ENCODE data around the gene SUSD1.

SUSD1 gene

DNA sequence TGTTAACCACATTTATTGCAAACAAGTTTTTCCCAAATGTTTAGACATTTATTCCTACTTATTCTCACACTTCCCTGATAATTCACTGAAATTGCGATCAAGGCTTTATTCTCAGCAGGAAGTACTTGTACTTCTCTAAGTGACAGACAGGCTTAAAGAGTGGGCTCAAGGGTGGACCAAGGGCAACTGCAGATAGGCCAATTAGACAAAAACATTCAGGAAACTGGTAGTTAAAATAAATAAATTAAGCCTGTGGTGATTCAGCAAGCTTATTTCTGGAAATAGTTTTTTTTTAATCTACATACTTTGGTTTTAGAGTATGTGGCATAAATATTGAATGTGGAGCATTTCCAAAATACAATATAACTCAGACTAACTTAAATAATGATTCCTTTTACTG, 142.4 kb downstream of the SUSD1 start:
- Histone ChIP-seq H3K27ac (ENCODE audit: low read length) (no peak overlapping the region), H3K9me3 (ENCODE audit: control insufficient read depth, insufficient read depth, low read length) (no peaks in the 10 kb centered on the region), H3K4me3 (ENCODE audit: low read length) (no peak overlapping the region), H3K27me3 (ENCODE audit: control insufficient read depth, insufficient read depth, low read length) (no peaks in the 10 kb centered on the region), H3K4me1 (ENCODE audit: control insufficient read depth, insufficient read depth, low read length) (no peaks in the 10 kb centered on the region), H3K36me3 (ENCODE audit: control insufficient read depth, insufficient read depth, low read length) (no peaks in the 10 kb centered on the region)
- no peak for DNase-seq (ENCODE audit: low read depth, low spot score)
- WGBS (ENCODE audit: insufficient coverage, insufficient read length), result no CpG with 5 or more reads among the region's 1 CpG

DNA sequence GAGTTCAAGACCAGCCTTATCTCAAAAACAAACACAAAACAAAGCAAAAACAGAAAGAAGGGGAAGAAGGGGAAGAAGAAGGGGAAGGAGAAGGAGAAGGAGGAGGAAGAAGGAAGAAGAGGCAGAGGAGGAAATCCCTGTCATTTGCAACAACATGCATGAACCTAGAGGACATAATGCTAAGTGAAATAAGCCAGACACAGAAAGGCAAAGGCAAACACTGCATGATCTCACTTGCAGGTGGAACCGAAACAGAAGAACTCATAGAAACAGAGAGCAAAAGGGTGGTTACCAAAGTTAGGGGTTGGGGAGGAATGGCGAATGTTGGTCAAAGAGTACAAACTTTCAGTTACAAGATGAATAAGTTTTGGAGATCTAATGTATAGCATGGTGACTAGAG, 143.1 kb downstream of the SUSD1 start:
- H3K4me3 ChIP-seq (ENCODE audit: low read length), result no peak overlapping the region
- no peaks in the 10 kb centered on the region for H3K27me3 ChIP-seq (ENCODE audit: control insufficient read depth, insufficient read depth, low read length)
- no peak overlapping the region for H3K27ac ChIP-seq (ENCODE audit: low read length)
- H3K36me3 ChIP-seq (ENCODE audit: control insufficient read depth, insufficient read depth, low read length), result no peaks in the 10 kb centered on the region
- no CpG with 5 or more reads among the region's 2 CpGs for WGBS (ENCODE audit: insufficient coverage, insufficient read length)
- no peak for DNase-seq (ENCODE audit: low read depth, low spot score)
- H3K4me1 ChIP-seq (ENCODE audit: control insufficient read depth, insufficient read depth, low read length), result no peaks in the 10 kb centered on the region
- H3K9me3 ChIP-seq (ENCODE audit: control insufficient read depth, insufficient read depth, low read length), result no peaks in the 10 kb centered on the region

- Histone ChIP-seq H3K27ac (ENCODE audit: low read length) (no peak overlapping the region), H3K4me3 (ENCODE audit: low read length) (no peak overlapping the region), H3K36me3 (ENCODE audit: control insufficient read depth, insufficient read depth, low read length) (no peaks in the 10 kb centered on the region), H3K9me3 (ENCODE audit: control insufficient read depth, insufficient read depth, low read length) (no peaks in the 10 kb centered on the region), H3K4me1 (ENCODE audit: control insufficient read depth, insufficient read depth, low read length) (no peaks in the 10 kb centered on the region), H3K27me3 (ENCODE audit: control insufficient read depth, insufficient read depth, low read length) (no peaks in the 10 kb centered on the region)
- DNase-seq (ENCODE audit: low read depth, low spot score), result no peak
- no CpG with 5 or more reads among the region's 3 CpGs for WGBS (ENCODE audit: insufficient coverage, insufficient read length)
Measured at GRCh38 chr9:112031400-112031799, 143.7 kb downstream of the SUSD1 start.

- Histone ChIP-seq H3K4me1 (ENCODE audit: control insufficient read depth, insufficient read depth, low read length) (no peaks in the 10 kb centered on the region), H3K36me3 (ENCODE audit: control insufficient read depth, insufficient read depth, low read length) (no peaks in the 10 kb centered on the region), H3K4me3 (ENCODE audit: low read length) (no peak overlapping the region), H3K27me3 (ENCODE audit: control insufficient read depth, insufficient read depth, low read length) (no peaks in the 10 kb centered on the region), H3K9me3 (ENCODE audit: control insufficient read depth, insufficient read depth, low read length) (no peaks in the 10 kb centered on the region), H3K27ac (ENCODE audit: low read length) (no peak overlapping the region)
- DNase-seq (ENCODE audit: low read depth, low spot score), result peak; percentile 22
- WGBS (ENCODE audit: insufficient coverage, insufficient read length), result no CpG with 5 or more reads among the region's 3 CpGs
Measured at GRCh38 chr9:112029921-112030444, 145.1 kb downstream of the SUSD1 start.

GRCh38 chr9:112028242-112029221, 146.6 kb downstream of the SUSD1 start:
- Histone ChIP-seq H3K4me3 (ENCODE audit: low read length) (no peak overlapping the region), H3K4me1 (ENCODE audit: control insufficient read depth, insufficient read depth, low read length) (no peaks in the 10 kb centered on the region), H3K9me3 (ENCODE audit: control insufficient read depth, insufficient read depth, low read length) (no peaks in the 10 kb centered on the region), H3K27me3 (ENCODE audit: control insufficient read depth, insufficient read depth, low read length) (no peaks in the 10 kb centered on the region), H3K27ac (ENCODE audit: low read length) (no peak overlapping the region), H3K36me3 (ENCODE audit: control insufficient read depth, insufficient read depth, low read length) (no peaks in the 10 kb centered on the region)
- DNase-seq (ENCODE audit: low read depth, low spot score), result no peak
- 100% methylated on average over 1 of the region's 13 CpGs for WGBS (ENCODE audit: insufficient coverage, insufficient read length)

DNA sequence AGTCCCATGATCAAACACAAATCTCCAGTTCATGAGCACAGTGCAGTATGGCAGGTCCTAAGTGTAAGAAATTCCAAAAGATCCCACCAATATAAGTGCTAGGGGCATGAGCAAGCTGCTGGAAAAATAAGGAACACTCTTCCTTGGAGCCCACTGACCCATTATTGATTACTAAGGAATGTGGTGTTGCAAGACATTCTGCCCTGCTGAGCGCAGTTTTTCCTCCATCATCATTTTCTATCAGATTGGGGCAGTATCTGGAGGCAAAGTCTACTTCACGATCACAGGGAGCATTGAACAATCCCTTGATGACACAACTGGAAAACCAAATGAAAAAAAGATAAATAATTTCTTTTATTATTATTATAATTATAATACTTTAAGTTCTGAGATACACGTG, 149.2 kb downstream of the SUSD1 start:
- Histone ChIP-seq H3K27ac (ENCODE audit: low read length) (no peak overlapping the region), H3K4me3 (ENCODE audit: low read length) (no peak overlapping the region), H3K27me3 (ENCODE audit: control insufficient read depth, insufficient read depth, low read length) (no peaks in the 10 kb centered on the region), H3K36me3 (ENCODE audit: control insufficient read depth, insufficient read depth, low read length) (no peaks in the 10 kb centered on the region), H3K4me1 (ENCODE audit: control insufficient read depth, insufficient read depth, low read length) (no peaks in the 10 kb centered on the region), H3K9me3 (ENCODE audit: control insufficient read depth, insufficient read depth, low read length) (no peaks in the 10 kb centered on the region)
- WGBS (ENCODE audit: insufficient coverage, insufficient read length), result no CpG with 5 or more reads among the region's 3 CpGs
- no peak for DNase-seq (ENCODE audit: low read depth, low spot score)

DNA sequence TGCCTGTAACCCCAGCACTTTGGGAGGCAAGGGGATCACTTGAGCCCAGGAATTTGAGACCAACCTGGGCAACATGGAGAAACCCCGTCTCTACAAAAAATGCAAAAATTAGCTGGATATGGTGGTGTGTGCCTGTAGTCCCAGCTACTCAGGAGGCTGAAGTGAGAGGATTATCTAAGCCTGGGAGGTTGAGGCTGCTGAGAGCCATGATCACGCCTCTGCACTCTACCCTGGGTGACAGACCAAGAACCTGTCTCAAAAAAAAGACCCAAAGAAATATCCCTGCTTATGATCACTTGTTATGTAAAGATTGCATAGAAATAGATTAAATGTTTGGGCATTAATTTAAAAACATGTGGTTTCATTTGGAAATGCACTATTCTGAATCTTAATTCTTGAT, 153.4 kb downstream of the SUSD1 start:
- no peak for DNase-seq (ENCODE audit: low read depth, low spot score)
- H3K27ac ChIP-seq (ENCODE audit: low read length), result no peak overlapping the region
- no CpG with 5 or more reads among the region's 2 CpGs for WGBS (ENCODE audit: insufficient coverage, insufficient read length)
- no peak overlapping the region for H3K4me3 ChIP-seq (ENCODE audit: low read length)
- H3K4me1 ChIP-seq (ENCODE audit: control insufficient read depth, insufficient read depth, low read length), result no peaks in the 10 kb centered on the region
- H3K27me3 ChIP-seq (ENCODE audit: control insufficient read depth, insufficient read depth, low read length), result no peaks in the 10 kb centered on the region
- no peaks in the 10 kb centered on the region for H3K36me3 ChIP-seq (ENCODE audit: control insufficient read depth, insufficient read depth, low read length)
- H3K9me3 ChIP-seq (ENCODE audit: control insufficient read depth, insufficient read depth, low read length), result no peaks in the 10 kb centered on the region

GRCh38 chr9:112020680-112021596, 154.2 kb downstream of the SUSD1 start:
- H3K9me3 ChIP-seq (ENCODE audit: control insufficient read depth, insufficient read depth, low read length), result no peaks in the 10 kb centered on the region
- no peak overlapping the region for H3K4me3 ChIP-seq (ENCODE audit: low read length)
- DNase-seq (ENCODE audit: low read depth, low spot score), result no peak
- H3K4me1 ChIP-seq (ENCODE audit: control insufficient read depth, insufficient read depth, low read length), result no peaks in the 10 kb centered on the region
- no CpG with 5 or more reads among the region's 12 CpGs for WGBS (ENCODE audit: insufficient coverage, insufficient read length)
- H3K27me3 ChIP-seq (ENCODE audit: control insufficient read depth, insufficient read depth, low read length), result no peaks in the 10 kb centered on the region
- H3K27ac ChIP-seq (ENCODE audit: low read length), result no peak overlapping the region
- no peaks in the 10 kb centered on the region for H3K36me3 ChIP-seq (ENCODE audit: control insufficient read depth, insufficient read depth, low read length)

- H3K27ac ChIP-seq (ENCODE audit: low read length), result no peak overlapping the region
- H3K9me3 ChIP-seq (ENCODE audit: control insufficient read depth, insufficient read depth, low read length), result no peaks in the 10 kb centered on the region
- H3K36me3 ChIP-seq (ENCODE audit: control insufficient read depth, insufficient read depth, low read length), result no peaks in the 10 kb centered on the region
- no peaks in the 10 kb centered on the region for H3K4me1 ChIP-seq (ENCODE audit: control insufficient read depth, insufficient read depth, low read length)
- WGBS (ENCODE audit: insufficient coverage, insufficient read length), result no CpG with 5 or more reads among the region's 5 CpGs
- no peaks in the 10 kb centered on the region for H3K27me3 ChIP-seq (ENCODE audit: control insufficient read depth, insufficient read depth, low read length)
- DNase-seq (ENCODE audit: low read depth, low spot score), result no peak
- no peak overlapping the region for H3K4me3 ChIP-seq (ENCODE audit: low read length)
Measured at GRCh38 chr9:112017878-112018277, 157.2 kb downstream of the SUSD1 start.

GRCh38 chr9:112015736-112016135, 159.4 kb downstream of the SUSD1 start:
- no peak overlapping the region for H3K27ac ChIP-seq (ENCODE audit: low read length)
- DNase-seq (ENCODE audit: low read depth, low spot score), result no peak
- no peaks in the 10 kb centered on the region for H3K4me1 ChIP-seq (ENCODE audit: control insufficient read depth, insufficient read depth, low read length)
- no peaks in the 10 kb centered on the region for H3K9me3 ChIP-seq (ENCODE audit: control insufficient read depth, insufficient read depth, low read length)
- H3K36me3 ChIP-seq (ENCODE audit: control insufficient read depth, insufficient read depth, low read length), result no peaks in the 10 kb centered on the region
- WGBS (ENCODE audit: insufficient coverage, insufficient read length), result no CpG with 5 or more reads among the region's 2 CpGs
- no peak overlapping the region for H3K4me3 ChIP-seq (ENCODE audit: low read length)
- no peaks in the 10 kb centered on the region for H3K27me3 ChIP-seq (ENCODE audit: control insufficient read depth, insufficient read depth, low read length)

Measured in iPS DF 6.9 (cell line).